OCI-LY1 (cell line): Measurements from ENCODE around the gene SPATA9.

Experiments
- CTCF ChIP-seq: fragments of 200-600 bp; sonication (generic), shearing (Covaris generic); IDR thresholded peaks from 2 replicates; pipeline ENCODE4 v1.5.1; 2017; ENCODE audit warnings: mild to moderate bottlenecking, antibody characterized with exemption, low read length, moderate library complexity, mixed read lengths
- EZH2 ChIP-seq: fragments of 200-600 bp; sonication (generic), shearing (Covaris generic); IDR thresholded peaks from 2 replicates; pipeline ENCODE4 v1.8.0; 2017; ENCODE audit warnings: borderline replicate concordance, mixed run types, mild to moderate bottlenecking, antibody characterized with exemption, low read length, moderate library complexity, mixed read lengths

DNA sequence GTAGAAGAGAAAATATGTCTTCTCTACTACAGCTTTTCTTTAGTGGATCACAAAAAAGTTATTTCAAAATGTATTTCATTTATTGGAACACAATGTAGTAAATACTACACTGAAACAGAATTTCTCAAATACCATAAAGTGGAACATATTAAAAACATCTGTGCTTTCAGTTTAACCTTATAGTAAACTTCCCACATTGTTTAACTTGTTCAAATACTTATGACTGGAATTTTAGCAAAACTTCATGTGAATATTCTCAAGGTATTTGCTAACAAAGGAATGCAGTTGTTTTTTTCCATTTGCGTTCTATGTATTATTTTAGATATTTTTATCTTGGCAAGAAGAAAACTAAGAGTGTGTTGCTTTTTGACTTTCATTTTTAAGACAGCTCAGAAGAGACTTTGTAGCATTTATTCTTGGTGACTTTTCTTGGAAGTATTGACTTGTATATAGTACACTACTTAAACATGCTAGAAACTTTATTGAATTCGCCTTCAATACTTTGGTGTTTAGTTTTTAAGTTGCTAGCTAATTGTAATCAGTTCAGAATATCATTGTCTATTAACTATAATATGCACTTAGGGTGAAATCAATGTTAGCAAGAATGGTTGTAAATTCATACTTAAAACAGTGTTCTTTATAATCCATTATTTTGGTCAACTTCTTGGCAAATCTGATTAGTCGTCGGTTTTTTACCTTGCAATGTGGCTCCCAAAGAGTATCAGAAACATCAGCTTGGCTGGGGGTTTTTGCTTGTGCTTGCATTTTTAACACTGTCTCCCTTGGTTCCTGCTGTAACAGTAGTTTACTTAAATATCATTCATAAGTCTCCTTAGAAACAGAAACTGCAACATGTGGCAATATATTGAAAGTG is 43.4 kb upstream of the SPATA9 start:
- TF ChIP-seq CTCF = no peak
- no peak for TF ChIP-seq EZH2
